Mucosa of descending colon (tissue), 3 donors: ENCODE results near the gene HVCN1. TPM values are rescaled to one million over a fixed set of nuclear protein-coding genes. Genes with fewer than 3 reads are reported as not detected.
A peak's percentile ranks its signal among the peaks of the same experiment; 100 is the strongest.

Experiments used
- ATAC-seq: fragments of 200-7000 bp; cut with Tn5 transposase; one replicate; pipeline ENCODE4 v1.9.1; 2020; ENCODE audit warnings: mild to moderate bottlenecking, moderate library complexity
- DNase-seq, 3 donors: peaks; one replicate each; pipeline ENCODE4 v3.0.0-alpha.2; 2020
- H3K36me3 ChIP-seq: fragments of 200-600 bp; one replicate; pipeline ENCODE4 v1.8.0; 2021; ENCODE audit warnings: low read depth, mild to moderate bottlenecking
- H3K4me1 ChIP-seq: fragments of 200-600 bp; one replicate; pipeline ENCODE4 v1.8.0; 2021; ENCODE audit warnings: low read depth, mild to moderate bottlenecking
- H3K4me3 ChIP-seq: fragments of 200-600 bp; one replicate; pipeline ENCODE4 v1.8.0; 2021; ENCODE audit warnings: mild to moderate bottlenecking
- H3K9me3 ChIP-seq: fragments of 200-600 bp; one replicate; pipeline ENCODE4 v1.8.0; 2021; ENCODE audit warnings: mild to moderate bottlenecking
- CTCF ChIP-seq: fragments of 200-600 bp; IDR thresholded peaks from one replicate; pipeline ENCODE4 v1.8.0; 2022; ENCODE audit warnings: antibody characterized with exemption, mild to moderate bottlenecking
- intact Hi-C, 2 donors: fragments of 100-400 bp; cut with DNase I in 1 of 2; cut with micrococcal nuclease in 1 of 2; formaldehyde crosslinking; loops; one replicate each; pipeline versions ENCODE4 v1.11.0 to v1.11.1; 2022; cut with DNase I, micrococcal nuclease
- total RNA-seq, 3 donors: library from RNA; stranded (reverse); fragmentation: NEBNext Ultra II Directional in 2 of 3; extraction: Animal tissue kit (Norgen Biotek cat#: 25700) in 2 of 3; gene quantifications; one replicate each; pipeline versions ENCODE4 v1.2.1 to v1.2.4, GENCODE V29; 2021 to 2023
- donor health status: DM: no; HTN: no; CAD: no; lungs with moderate emphysema.
- donor health status: DM: no; HTN: no; CAD: no.
- donor health status: DM: no; HTN: yes; CAD: no.

HVCN1 gene
- total RNA-seq, 3 donors from 2014 or later = 1.6 to 5.6 (median 3.5) TPM

GRCh38 chr12:110649341-110649847, 39.5 kb downstream of the HVCN1 start:
- ATAC-seq = no peak
- TF ChIP-seq CTCF = no peak
- no peak overlapping the region for H3K4me3 ChIP-seq
- H3K36me3 ChIP-seq = no peaks in the 10 kb centered on the region
- H3K9me3 ChIP-seq = no peaks in the 10 kb centered on the region
- intact Hi-C loops = no loop called here
- DNase-seq = no peak
- H3K4me1 ChIP-seq = no peaks in the 10 kb centered on the region

GRCh38 chr12:110647631-110648040, 41.3 kb downstream of the HVCN1 start:
- no peaks in the 10 kb centered on the region for H3K9me3 ChIP-seq
- H3K4me1 ChIP-seq = no peaks in the 10 kb centered on the region
- intact Hi-C loops = no loop called here
- DNase-seq = peak in 1 of 3 donors; percentile 28
- no peak for TF ChIP-seq CTCF
- H3K4me3 ChIP-seq = no peak overlapping the region
- H3K36me3 ChIP-seq = no peaks in the 10 kb centered on the region
- ATAC-seq = peak; percentile 66

GRCh38 chr12:110641521-110641920, 47.4 kb downstream of the HVCN1 start:
- intact Hi-C loops = no loop called here

GRCh38 chr12:110640275-110641025, 48.5 kb downstream of the HVCN1 start:
- ATAC-seq (no peak), DNase-seq (no peak)
- Histone ChIP-seq H3K9me3 (no peaks in the 10 kb centered on the region), H3K4me1 (no peaks in the 10 kb centered on the region), H3K4me3 (no peak overlapping the region), H3K36me3 (no peaks in the 10 kb centered on the region)
- TF ChIP-seq CTCF = no peak
- intact Hi-C loops = no loop called here

More at GRCh38 chr12:110641521-110641920, 47.4 kb downstream of the HVCN1 start:
- DNase-seq (no peak), ATAC-seq (no peak)
- TF ChIP-seq CTCF = no peak
- H3K9me3 ChIP-seq = no peaks in the 10 kb centered on the region
- no peaks in the 10 kb centered on the region for H3K36me3 ChIP-seq
- H3K4me3 ChIP-seq = no peak overlapping the region
- no peaks in the 10 kb centered on the region for H3K4me1 ChIP-seq

- ATAC-seq (no peak), DNase-seq (no peak)
- H3K4me3 ChIP-seq = no peak overlapping the region
- H3K9me3 ChIP-seq = no peaks in the 10 kb centered on the region
- H3K4me1 ChIP-seq = no peaks in the 10 kb centered on the region
- H3K36me3 ChIP-seq = no peaks in the 10 kb centered on the region
- intact Hi-C loops = no loop called here
- no peak for TF ChIP-seq CTCF
These were observed 49.4 kb downstream of the HVCN1 start for GRCh38 chr12:110639336-110640141.
